ENCODE results near the gene SUZ12.
"Not testable (repeated sequence)": the region's sequence is repeated elsewhere in the genome, so short reads cannot be mapped to it uniquely, and the experiment has no call there.

Gene SUZ12

DNA sequence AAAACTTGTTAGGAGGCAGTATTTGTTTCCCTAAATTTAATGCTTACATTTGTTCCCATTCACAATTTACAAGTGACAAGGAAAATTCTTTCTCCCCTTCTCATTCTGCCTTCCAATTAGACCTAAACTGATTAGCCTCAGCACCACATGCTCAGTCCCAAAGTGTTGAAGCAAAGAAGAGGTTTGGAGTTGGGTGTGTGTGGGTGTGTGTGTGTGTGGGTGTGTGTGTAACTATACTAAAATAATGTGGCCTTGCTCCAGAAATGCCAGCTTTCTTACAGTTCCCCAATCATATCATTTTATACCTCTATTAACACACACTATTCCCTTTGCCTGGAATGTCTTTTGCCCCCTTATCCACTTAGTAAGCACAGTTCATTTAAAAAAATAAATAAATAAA, 28.4 kb upstream of the SUZ12 start:
- no peak for TF ChIP-seq CTCF (IDR thresholded peaks at IDR 0.05)
- H3K36me3 Mint-ChIP-seq (ENCODE audit: low read depth) = no peaks in the 10 kb centered on the region
- no peak overlapping the region for H3K4me3 Mint-ChIP-seq
- H3K9me3 Mint-ChIP-seq = no peaks in the 10 kb centered on the region
- no peaks in the 10 kb centered on the region for H3K27me3 Mint-ChIP-seq (ENCODE audit: low read depth, poor library complexity)
- DNase-seq = no peak
- peaks cover 17% of the 10 kb centered on the region for H3K4me1 Mint-ChIP-seq
- H3K27ac Mint-ChIP-seq = no peak overlapping the region

GRCh38 chr17:31912705-31913104, 24.1 kb upstream of the SUZ12 start:
- not testable (repeated sequence) for H3K4me1 Mint-ChIP-seq; H3K9me3 Mint-ChIP-seq; H3K27ac Mint-ChIP-seq; H3K4me3 Mint-ChIP-seq; H3K36me3 Mint-ChIP-seq (ENCODE audit: low read depth); DNase-seq; H3K27me3 Mint-ChIP-seq (ENCODE audit: low read depth, poor library complexity)

GRCh38 chr17:31915456-31916100, 21.2 kb upstream of the SUZ12 start:
- Mint-ChIP-seq H3K4me1 (no peaks in the 10 kb centered on the region), H3K27ac (no peak overlapping the region), H3K9me3 (peaks cover 4% of the 10 kb centered on the region), H3K27me3 (ENCODE audit: low read depth, poor library complexity) (peaks cover 4% of the 10 kb centered on the region), H3K4me3 (no peak overlapping the region), H3K36me3 (ENCODE audit: low read depth) (no peaks in the 10 kb centered on the region)
- TF ChIP-seq CTCF (IDR thresholded peaks at IDR 0.05) = no peak
- DNase-seq = no peak

- DNase-seq = no peak
- Mint-ChIP-seq H3K9me3 (peaks cover 4% of the 10 kb centered on the region), H3K36me3 (ENCODE audit: low read depth) (no peaks in the 10 kb centered on the region), H3K4me1 (no peaks in the 10 kb centered on the region), H3K27ac (no peak overlapping the region), H3K4me3 (no peak overlapping the region), H3K27me3 (ENCODE audit: low read depth, poor library complexity) (peaks cover 4% of the 10 kb centered on the region)
- no peak for TF ChIP-seq CTCF (IDR thresholded peaks at IDR 0.05)
Measured at GRCh38 chr17:31916491-31917064, 20.2 kb upstream of the SUZ12 start.

DNA sequence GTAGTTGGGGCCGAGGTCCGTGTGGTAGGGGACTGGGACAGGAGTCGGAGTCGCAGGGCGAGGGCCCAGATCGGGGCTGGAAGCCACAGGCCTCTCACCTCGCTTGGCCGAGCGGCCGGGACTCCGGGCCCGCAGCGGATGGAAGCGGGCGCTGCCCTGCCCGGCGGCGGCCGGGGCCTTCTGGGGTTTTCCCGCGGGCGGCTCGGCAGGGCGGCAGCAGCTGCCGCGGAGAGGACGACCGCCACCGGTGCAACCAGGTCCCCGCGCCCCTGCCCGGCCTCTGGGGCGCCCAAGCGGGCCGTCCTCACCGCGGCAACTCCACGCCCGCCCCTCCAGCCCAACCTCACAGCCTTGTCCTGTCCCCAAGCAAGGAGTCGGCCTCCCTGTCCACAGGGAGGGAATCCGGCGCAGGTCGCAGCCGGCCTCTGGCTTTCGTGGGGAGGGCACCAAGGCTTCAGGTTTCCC, 19.7 kb upstream of the SUZ12 start:
- Mint-ChIP-seq H3K4me1 (no peaks in the 10 kb centered on the region), H3K36me3 (ENCODE audit: low read depth) (no peaks in the 10 kb centered on the region), H3K27ac (no peak overlapping the region), H3K4me3 (no peak overlapping the region), H3K27me3 (ENCODE audit: low read depth, poor library complexity) (peaks cover 4% of the 10 kb centered on the region), H3K9me3 (peaks cover 4% of the 10 kb centered on the region)
- no peak for DNase-seq
- TF ChIP-seq CTCF (IDR thresholded peaks at IDR 0.05) = no peak

GRCh38 chr17:31917721-31918120, 19.1 kb upstream of the SUZ12 start:
- not testable (repeated sequence) for H3K27me3 Mint-ChIP-seq (ENCODE audit: low read depth, poor library complexity); H3K36me3 Mint-ChIP-seq (ENCODE audit: low read depth); H3K9me3 Mint-ChIP-seq; H3K4me3 Mint-ChIP-seq; H3K27ac Mint-ChIP-seq; DNase-seq; H3K4me1 Mint-ChIP-seq

GRCh38 chr17:31918701-31919128, 18.1 kb upstream of the SUZ12 start:
- DNase-seq = no peak
- peaks cover 4% of the 10 kb centered on the region for H3K27me3 Mint-ChIP-seq (ENCODE audit: low read depth, poor library complexity)
- H3K36me3 Mint-ChIP-seq (ENCODE audit: low read depth) = no peaks in the 10 kb centered on the region
- H3K27ac Mint-ChIP-seq = no peak overlapping the region
- H3K4me1 Mint-ChIP-seq = no peaks in the 10 kb centered on the region
- H3K9me3 Mint-ChIP-seq = peaks cover 4% of the 10 kb centered on the region
- TF ChIP-seq CTCF (IDR thresholded peaks at IDR 0.05) = no peak
- H3K4me3 Mint-ChIP-seq = no peak overlapping the region
